ENCODE measurements around the gene MYO3B.

GRCh38 chr2:170656669-170657068 lies 478.7 kb downstream of the MYO3B start:
- no peak for TF ChIP-seq MAX (IDR thresholded peaks at IDR 0.05; ENCODE audit: low read depth)
- TF ChIP-seq CTCF (IDR thresholded peaks at IDR 0.05): no peak
- TF ChIP-seq NRF1 (IDR thresholded peaks at IDR 0.05; ENCODE audit: low read depth, low read length): no peak
- no peak for TF ChIP-seq SMC3 (IDR thresholded peaks at IDR 0.05; ENCODE audit: low read depth, low read length)

Measured in SK-N-SH (cell line).